ENCODE data around the gene HSH2D.

GRCh38 chr19:16168465-16169081, 25.1 kb downstream of the HSH2D start:
- TF ChIP-seq, protein P1, sequence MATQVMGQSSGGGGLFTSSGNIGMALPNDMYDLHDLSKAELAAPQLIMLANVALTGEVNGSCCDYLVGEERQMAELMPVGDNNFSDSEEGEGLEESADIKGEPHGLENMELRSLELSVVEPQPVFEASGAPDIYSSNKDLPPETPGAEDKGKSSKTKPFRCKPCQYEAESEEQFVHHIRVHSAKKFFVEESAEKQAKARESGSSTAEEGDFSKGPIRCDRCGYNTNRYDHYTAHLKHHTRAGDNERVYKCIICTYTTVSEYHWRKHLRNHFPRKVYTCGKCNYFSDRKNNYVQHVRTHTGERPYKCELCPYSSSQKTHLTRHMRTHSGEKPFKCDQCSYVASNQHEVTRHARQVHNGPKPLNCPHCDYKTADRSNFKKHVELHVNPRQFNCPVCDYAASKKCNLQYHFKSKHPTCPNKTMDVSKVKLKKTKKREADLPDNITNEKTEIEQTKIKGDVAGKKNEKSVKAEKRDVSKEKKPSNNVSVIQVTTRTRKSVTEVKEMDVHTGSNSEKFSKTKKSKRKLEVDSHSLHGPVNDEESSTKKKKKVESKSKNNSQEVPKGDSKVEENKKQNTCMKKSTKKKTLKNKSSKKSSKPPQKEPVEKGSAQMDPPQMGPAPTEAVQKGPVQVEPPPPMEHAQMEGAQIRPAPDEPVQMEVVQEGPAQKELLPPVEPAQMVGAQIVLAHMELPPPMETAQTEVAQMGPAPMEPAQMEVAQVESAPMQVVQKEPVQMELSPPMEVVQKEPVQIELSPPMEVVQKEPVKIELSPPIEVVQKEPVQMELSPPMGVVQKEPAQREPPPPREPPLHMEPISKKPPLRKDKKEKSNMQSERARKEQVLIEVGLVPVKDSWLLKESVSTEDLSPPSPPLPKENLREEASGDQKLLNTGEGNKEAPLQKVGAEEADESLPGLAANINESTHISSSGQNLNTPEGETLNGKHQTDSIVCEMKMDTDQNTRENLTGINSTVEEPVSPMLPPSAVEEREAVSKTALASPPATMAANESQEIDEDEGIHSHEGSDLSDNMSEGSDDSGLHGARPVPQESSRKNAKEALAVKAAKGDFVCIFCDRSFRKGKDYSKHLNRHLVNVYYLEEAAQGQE (IDR thresholded peaks at IDR 0.05; ENCODE audit: insufficient read depth in 1 of 2, low read depth in 2 of 2, low read length in 2 of 2), result no peak
- TF ChIP-seq POLR2AphosphoS5 (IDR thresholded peaks at IDR 0.05; ENCODE audit: low read depth, low read length) (no peak), SIN3A (IDR thresholded peaks at IDR 0.05; ENCODE audit: borderline replicate concordance, insufficient read depth, low read length) (no peak), TAF1 (IDR thresholded peaks at IDR 0.05; ENCODE audit: borderline replicate concordance, insufficient read depth, low read length) (no peak), FOXP2 (optimal IDR thresholded peaks at IDR 0.05; ENCODE audit: borderline replicate concordance, extremely low read depth, extremely low read length, insufficient read depth) (no peak)
